HG03159 (cell line): ENCODE data around the gene IFNL4.

Source experiments
- ATAC-seq: cut with Tn5 transposase; IDR thresholded peaks from one replicate; pipeline ENCODE4 v1.9.1; 2021; ENCODE audit warnings: mild to moderate bottlenecking, moderate library complexity; ENCODE audit not compliant: unreplicated experiment

The IFNL4 gene

GRCh38 chr19:39197808-39198207, 50.8 kb downstream of the IFNL4 start:
- no peak for ATAC-seq

GRCh38 chr19:39196860-39197562, 51.6 kb downstream of the IFNL4 start, which contains the start of gene NCCRP1:
Gene NCCRP1 (plus strand): TSS chr19:39196964. CDS start chr19:39196983, 19 bp downstream.
- ATAC-seq = no peak

DNA sequence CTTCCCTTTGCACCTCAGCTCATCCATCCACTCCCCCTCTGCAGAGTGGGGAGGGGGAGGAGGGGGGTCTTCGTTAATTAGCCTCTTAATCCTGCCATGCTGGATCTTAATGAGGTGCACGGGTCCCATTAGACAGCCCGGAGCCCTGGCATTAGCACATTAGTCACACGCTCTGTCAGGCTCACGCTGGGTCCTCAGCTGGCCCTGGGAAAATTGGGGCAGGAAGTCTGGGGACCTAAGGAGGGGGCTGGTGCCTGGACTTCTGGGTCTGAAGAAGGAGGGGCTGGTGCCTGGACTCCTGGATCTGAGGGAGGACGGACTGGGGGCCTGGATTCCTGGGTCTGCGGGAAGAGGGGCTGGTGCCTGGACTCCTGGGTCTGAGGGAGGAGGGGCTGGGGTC, 52.3 kb downstream of the IFNL4 start:
- ATAC-seq = no peak
